SK-N-SH treated with all-trans-retinoic acid at 6 μM for 48 hours (cell line): ENCODE results near the gene PRSS48.

Source experiments
- ATAC-seq: fragments of 200-7000 bp; cut with Tn5 transposase; 3 replicates; pipeline ENCODE4 v1.9.1; 2020; ENCODE audit warnings: mild to moderate bottlenecking, moderate library complexity
- ARNTL ChIP-seq: fragments of 450-650 bp; formaldehyde crosslinking; IDR thresholded peaks from 2 replicates; pipeline ENCODE4 v1.5.0; 2020; ENCODE audit warnings: low read depth, mild to moderate bottlenecking, moderate library complexity, borderline replicate concordance
- BACH2 ChIP-seq: fragments of 250-450 bp; sonication (Bioruptor Pico); IDR thresholded peaks from 2 replicates; pipeline ENCODE4 v1.9.0; 2021; ENCODE audit warnings: mild to moderate bottlenecking, borderline replicate concordance
- CSDC2 ChIP-seq: fragments of 250-450 bp; sonication (Bioruptor Pico); IDR thresholded peaks from 2 replicates; pipeline ENCODE4 v1.5.0; 2020; ENCODE audit warnings: mild to moderate bottlenecking, moderate library complexity
- ESRRG ChIP-seq: fragments of 250-450 bp; sonication (Bioruptor Pico); IDR thresholded peaks from 2 replicates; pipeline ENCODE4 v1.6.1; 2021; ENCODE audit warnings: mild to moderate bottlenecking
- GLIS3 ChIP-seq: fragments of 250-450 bp; sonication (Bioruptor Pico); IDR thresholded peaks from 2 replicates; pipeline ENCODE4 v1.5.0; 2020; ENCODE audit warnings: mild to moderate bottlenecking, moderate library complexity
- ISL1 ChIP-seq: fragments of 250-450 bp; sonication (Bioruptor Pico); IDR thresholded peaks from 2 replicates; pipeline ENCODE4 v2.1.2; 2022; ENCODE audit warnings: mild to moderate bottlenecking, moderate library complexity
- RARB ChIP-seq: fragments of 250-450 bp; sonication (Bioruptor Pico); IDR thresholded peaks from 2 replicates; pipeline ENCODE4 v1.8.0; 2021; ENCODE audit warnings: mild to moderate bottlenecking, moderate library complexity
- SNAI2 ChIP-seq: fragments of 250-450 bp; sonication (Bioruptor Pico); IDR thresholded peaks from 2 replicates; pipeline ENCODE4 v1.5.0; 2020; ENCODE audit warnings: mild to moderate bottlenecking, moderate library complexity
- TCF4 ChIP-seq: fragments of 250-450 bp; sonication (Bioruptor Pico); IDR thresholded peaks from 2 replicates; pipeline ENCODE4 v1.8.0; 2021; ENCODE audit warnings: mild to moderate bottlenecking, moderate library complexity, borderline replicate concordance
- TOX ChIP-seq: fragments of 250-450 bp; sonication (Bioruptor Pico); IDR thresholded peaks from 2 replicates; pipeline ENCODE4 v1.8.0; 2021; ENCODE audit warnings: mild to moderate bottlenecking, moderate library complexity, borderline replicate concordance
- ZC3H10 ChIP-seq: fragments of 250-450 bp; sonication (Bioruptor Pico); IDR thresholded peaks from 2 replicates; pipeline ENCODE4 v1.5.1; 2021; ENCODE audit warnings: mild to moderate bottlenecking, moderate library complexity
- ZFP3 ChIP-seq: fragments of 250-450 bp; sonication (Bioruptor Pico); IDR thresholded peaks from 2 replicates; pipeline ENCODE4 v1.5.0; 2020; ENCODE audit warnings: mild to moderate bottlenecking, moderate library complexity
- ZFP30 ChIP-seq: fragments of 450-650 bp; formaldehyde crosslinking; IDR thresholded peaks from 2 replicates; pipeline ENCODE4 v1.5.0; 2022; ENCODE audit warnings: mild to moderate bottlenecking, moderate library complexity
- ZNF8 ChIP-seq: fragments of 450-650 bp; formaldehyde crosslinking; IDR thresholded peaks from 2 replicates; pipeline ENCODE4 v1.5.0; 2020; ENCODE audit warnings: mild to moderate bottlenecking, moderate library complexity
- TF ChIP-seq, protein P1 (sequence below): fragments of 250-450 bp; sonication (Bioruptor Pico); IDR thresholded peaks from 2 replicates; pipeline ENCODE4 v1.8.0; 2020; ENCODE audit warnings: mild to moderate bottlenecking, moderate library complexity, borderline replicate concordance
- TF ChIP-seq, protein P2 (sequence below): fragments of 250-450 bp; sonication (Bioruptor Pico); IDR thresholded peaks from 2 replicates; pipeline ENCODE4 v1.8.0; 2021; ENCODE audit warnings: low read depth, mild to moderate bottlenecking, moderate library complexity, borderline replicate concordance
- TF ChIP-seq, protein P3 (sequence below): fragments of 250-450 bp; sonication (Bioruptor Pico); IDR thresholded peaks from 2 replicates; pipeline ENCODE4 v1.5.0; 2020; ENCODE audit warnings: mild to moderate bottlenecking, moderate library complexity
- TF ChIP-seq, protein P4 (sequence below): fragments of 250-450 bp; sonication (Bioruptor Pico); IDR thresholded peaks from 2 replicates; pipeline ENCODE4 v1.5.1; 2021; ENCODE audit warnings: mild to moderate bottlenecking, moderate library complexity
- TF ChIP-seq, protein P5 (sequence below): fragments of 250-450 bp; sonication (Bioruptor Pico); IDR thresholded peaks from 2 replicates; pipeline ENCODE4 v1.5.1; 2020; ENCODE audit warnings: low read depth, mild to moderate bottlenecking, moderate library complexity

The PRSS48 gene, protein sequence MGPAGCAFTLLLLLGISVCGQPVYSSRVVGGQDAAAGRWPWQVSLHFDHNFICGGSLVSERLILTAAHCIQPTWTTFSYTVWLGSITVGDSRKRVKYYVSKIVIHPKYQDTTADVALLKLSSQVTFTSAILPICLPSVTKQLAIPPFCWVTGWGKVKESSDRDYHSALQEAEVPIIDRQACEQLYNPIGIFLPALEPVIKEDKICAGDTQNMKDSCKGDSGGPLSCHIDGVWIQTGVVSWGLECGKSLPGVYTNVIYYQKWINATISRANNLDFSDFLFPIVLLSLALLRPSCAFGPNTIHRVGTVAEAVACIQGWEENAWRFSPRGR

DNA sequence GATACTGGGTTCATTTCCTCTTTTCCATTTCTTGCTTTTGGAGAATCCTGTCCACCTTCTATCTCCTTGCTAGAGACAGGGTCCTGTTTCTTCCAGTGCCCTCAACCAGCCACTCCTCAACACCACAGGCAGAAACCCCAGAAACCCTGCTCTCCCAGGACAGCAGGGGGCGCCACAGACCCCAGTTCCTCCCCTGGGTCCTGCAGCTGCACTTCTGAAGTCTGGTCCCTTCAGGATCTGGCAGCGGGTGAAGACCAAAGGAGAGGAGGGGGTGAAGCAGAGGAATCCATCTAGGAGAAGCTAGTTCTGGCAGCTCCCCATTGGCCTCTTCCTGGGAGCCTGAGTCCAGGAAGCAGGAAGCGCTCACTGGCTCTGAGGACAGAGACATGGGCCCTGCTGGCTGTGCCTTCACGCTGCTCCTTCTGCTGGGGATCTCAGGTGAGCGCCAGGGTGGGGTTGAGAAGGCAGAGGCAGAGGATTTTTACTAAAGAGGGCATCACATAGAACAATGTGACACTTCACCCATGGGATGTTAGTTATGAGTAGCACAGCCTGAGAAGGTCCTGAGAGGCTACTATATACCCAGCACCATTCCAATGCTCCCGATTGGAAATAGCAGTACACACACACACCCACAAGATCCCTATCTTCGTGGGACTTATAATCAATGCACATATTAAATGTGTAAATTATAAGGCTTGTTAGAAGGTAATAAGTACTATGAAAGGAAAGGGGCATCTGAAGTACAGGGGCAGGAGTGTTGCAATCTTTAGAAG is at the start of gene PRSS48:
Gene PRSS48, plus strand, starts transcription at position 375 of the 776 bp plus-strand sequence. Its CDS starts 12 bp downstream, at position 387.
- no peak for TF ChIP-seq TOX (CRISPR knock-in tag)
- no peak for TF ChIP-seq SNAI2 (CRISPR knock-in tag)
- TF ChIP-seq ZNF8 (CRISPR knock-in tag) = no peak
- TF ChIP-seq, protein P1, sequence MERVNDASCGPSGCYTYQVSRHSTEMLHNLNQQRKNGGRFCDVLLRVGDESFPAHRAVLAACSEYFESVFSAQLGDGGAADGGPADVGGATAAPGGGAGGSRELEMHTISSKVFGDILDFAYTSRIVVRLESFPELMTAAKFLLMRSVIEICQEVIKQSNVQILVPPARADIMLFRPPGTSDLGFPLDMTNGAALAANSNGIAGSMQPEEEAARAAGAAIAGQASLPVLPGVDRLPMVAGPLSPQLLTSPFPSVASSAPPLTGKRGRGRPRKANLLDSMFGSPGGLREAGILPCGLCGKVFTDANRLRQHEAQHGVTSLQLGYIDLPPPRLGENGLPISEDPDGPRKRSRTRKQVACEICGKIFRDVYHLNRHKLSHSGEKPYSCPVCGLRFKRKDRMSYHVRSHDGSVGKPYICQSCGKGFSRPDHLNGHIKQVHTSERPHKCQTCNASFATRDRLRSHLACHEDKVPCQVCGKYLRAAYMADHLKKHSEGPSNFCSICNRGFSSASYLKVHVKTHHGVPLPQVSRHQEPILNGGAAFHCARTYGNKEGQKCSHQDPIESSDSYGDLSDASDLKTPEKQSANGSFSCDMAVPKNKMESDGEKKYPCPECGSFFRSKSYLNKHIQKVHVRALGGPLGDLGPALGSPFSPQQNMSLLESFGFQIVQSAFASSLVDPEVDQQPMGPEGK (CRISPR knock-in tag) = no peak
- no peak for TF ChIP-seq ZFP30
- TF ChIP-seq ARNTL (CRISPR knock-in tag) = no peak
- TF ChIP-seq, protein P2, sequence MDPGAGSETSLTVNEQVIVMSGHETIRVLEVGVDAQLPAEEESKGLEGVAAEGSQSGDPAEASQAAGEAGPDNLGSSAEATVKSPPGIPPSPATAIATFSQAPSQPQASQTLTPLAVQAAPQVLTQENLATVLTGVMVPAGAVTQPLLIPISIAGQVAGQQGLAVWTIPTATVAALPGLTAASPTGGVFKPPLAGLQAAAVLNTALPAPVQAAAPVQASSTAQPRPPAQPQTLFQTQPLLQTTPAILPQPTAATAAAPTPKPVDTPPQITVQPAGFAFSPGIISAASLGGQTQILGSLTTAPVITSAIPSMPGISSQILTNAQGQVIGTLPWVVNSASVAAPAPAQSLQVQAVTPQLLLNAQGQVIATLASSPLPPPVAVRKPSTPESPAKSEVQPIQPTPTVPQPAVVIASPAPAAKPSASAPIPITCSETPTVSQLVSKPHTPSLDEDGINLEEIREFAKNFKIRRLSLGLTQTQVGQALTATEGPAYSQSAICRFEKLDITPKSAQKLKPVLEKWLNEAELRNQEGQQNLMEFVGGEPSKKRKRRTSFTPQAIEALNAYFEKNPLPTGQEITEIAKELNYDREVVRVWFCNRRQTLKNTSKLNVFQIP (CRISPR knock-in tag) = no peak
- TF ChIP-seq RARB (CRISPR knock-in tag) = no peak
- no peak for TF ChIP-seq CSDC2 (CRISPR knock-in tag)
- TF ChIP-seq ESRRG (CRISPR knock-in tag) = no peak
- no peak for TF ChIP-seq ZFP3 (CRISPR knock-in tag)
- TF ChIP-seq GLIS3 (CRISPR knock-in tag) = no peak
- TF ChIP-seq, protein P3, sequence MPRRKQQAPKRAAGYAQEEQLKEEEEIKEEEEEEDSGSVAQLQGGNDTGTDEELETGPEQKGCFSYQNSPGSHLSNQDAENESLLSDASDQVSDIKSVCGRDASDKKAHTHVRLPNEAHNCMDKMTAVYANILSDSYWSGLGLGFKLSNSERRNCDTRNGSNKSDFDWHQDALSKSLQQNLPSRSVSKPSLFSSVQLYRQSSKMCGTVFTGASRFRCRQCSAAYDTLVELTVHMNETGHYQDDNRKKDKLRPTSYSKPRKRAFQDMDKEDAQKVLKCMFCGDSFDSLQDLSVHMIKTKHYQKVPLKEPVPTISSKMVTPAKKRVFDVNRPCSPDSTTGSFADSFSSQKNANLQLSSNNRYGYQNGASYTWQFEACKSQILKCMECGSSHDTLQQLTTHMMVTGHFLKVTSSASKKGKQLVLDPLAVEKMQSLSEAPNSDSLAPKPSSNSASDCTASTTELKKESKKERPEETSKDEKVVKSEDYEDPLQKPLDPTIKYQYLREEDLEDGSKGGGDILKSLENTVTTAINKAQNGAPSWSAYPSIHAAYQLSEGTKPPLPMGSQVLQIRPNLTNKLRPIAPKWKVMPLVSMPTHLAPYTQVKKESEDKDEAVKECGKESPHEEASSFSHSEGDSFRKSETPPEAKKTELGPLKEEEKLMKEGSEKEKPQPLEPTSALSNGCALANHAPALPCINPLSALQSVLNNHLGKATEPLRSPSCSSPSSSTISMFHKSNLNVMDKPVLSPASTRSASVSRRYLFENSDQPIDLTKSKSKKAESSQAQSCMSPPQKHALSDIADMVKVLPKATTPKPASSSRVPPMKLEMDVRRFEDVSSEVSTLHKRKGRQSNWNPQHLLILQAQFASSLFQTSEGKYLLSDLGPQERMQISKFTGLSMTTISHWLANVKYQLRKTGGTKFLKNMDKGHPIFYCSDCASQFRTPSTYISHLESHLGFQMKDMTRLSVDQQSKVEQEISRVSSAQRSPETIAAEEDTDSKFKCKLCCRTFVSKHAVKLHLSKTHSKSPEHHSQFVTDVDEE (CRISPR knock-in tag) = no peak
- TF ChIP-seq, protein P4, sequence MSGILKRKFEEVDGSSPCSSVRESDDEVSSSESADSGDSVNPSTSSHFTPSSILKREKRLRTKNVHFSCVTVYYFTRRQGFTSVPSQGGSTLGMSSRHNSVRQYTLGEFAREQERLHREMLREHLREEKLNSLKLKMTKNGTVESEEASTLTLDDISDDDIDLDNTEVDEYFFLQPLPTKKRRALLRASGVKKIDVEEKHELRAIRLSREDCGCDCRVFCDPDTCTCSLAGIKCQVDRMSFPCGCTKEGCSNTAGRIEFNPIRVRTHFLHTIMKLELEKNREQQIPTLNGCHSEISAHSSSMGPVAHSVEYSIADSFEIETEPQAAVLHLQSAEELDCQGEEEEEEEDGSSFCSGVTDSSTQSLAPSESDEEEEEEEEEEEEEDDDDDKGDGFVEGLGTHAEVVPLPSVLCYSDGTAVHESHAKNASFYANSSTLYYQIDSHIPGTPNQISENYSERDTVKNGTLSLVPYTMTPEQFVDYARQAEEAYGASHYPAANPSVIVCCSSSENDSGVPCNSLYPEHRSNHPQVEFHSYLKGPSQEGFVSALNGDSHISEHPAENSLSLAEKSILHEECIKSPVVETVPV (CRISPR knock-in tag) = no peak
- TF ChIP-seq, protein P5, sequence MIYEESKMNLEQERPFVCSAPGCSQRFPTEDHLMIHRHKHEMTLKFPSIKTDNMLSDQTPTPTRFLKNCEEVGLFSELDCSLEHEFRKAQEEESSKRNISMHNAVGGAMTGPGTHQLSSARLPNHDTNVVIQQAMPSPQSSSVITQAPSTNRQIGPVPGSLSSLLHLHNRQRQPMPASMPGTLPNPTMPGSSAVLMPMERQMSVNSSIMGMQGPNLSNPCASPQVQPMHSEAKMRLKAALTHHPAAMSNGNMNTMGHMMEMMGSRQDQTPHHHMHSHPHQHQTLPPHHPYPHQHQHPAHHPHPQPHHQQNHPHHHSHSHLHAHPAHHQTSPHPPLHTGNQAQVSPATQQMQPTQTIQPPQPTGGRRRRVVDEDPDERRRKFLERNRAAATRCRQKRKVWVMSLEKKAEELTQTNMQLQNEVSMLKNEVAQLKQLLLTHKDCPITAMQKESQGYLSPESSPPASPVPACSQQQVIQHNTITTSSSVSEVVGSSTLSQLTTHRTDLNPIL (CRISPR knock-in tag) = no peak
- ATAC-seq = peak; percentile 98

DNA sequence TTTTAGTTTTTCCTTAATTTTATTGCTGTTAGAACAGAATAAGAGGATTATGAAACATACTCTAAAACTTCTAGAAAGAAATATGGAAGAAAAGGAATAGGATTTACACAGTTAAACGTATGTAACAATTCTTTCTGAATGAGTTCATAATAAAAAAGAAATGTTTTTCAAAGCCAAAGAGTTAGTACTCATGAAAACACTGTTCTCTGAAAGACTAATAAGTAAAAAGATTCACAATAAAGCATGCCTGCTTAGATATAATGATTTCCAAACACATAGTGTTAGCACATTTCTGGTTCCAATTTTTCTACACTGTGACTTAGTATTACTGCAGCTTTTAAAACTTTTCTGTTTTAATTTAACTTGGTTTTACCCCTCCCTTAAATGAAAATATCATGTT is 49.8 kb upstream of the PRSS48 start:
- TF ChIP-seq BACH2 (CRISPR knock-in tag) (no peak), ZC3H10 (CRISPR knock-in tag) (no peak), ISL1 (CRISPR knock-in tag) (no peak), TCF4 (no peak)
- TF ChIP-seq, protein P1 (CRISPR knock-in tag) = no peak
- ATAC-seq = no peak
